ENCODE measurements around the gene TJP2. TPM values are rescaled to one million over a fixed set of nuclear protein-coding genes. Genes with fewer than 3 reads are reported as not detected.

The TJP2 gene
- total and polyA plus RNA-seq, 2 of the 4 experiments (the other 2 are of a cell fraction) = 38.3 to 49.3 TPM

- H3K4me2 ChIP-seq (ENCODE audit: low read depth, low read length) = peak overlapping the region; percentile 55
- peaks cover 19% of the 10 kb centered on the region for H3K4me1 ChIP-seq (ENCODE audit: control insufficient read depth, insufficient read depth, low read length)
- H3K56ac ChIP-seq (ENCODE audit: extremely low read depth, insufficient read depth, low read length) = no peak overlapping the region
- peaks cover 9% of the 10 kb centered on the region for H3K9me1 ChIP-seq (ENCODE audit: insufficient read depth, low read length)
- no peak for TF ChIP-seq ELK1 (IDR thresholded peaks at IDR 0.05; ENCODE audit: borderline replicate concordance, low read depth, low read length)
- TF ChIP-seq CEBPB (IDR thresholded peaks at IDR 0.05; ENCODE audit: low read depth, low read length) = peak; percentile 41; the same call in 1 of the 2 replicates
- no peak for TF ChIP-seq RCOR1 (IDR thresholded peaks at IDR 0.05; ENCODE audit: insufficient replicate concordance, low read length)
- no peak for TF ChIP-seq MXI1 (IDR thresholded peaks at IDR 0.05; ENCODE audit: borderline replicate concordance, low read depth, low read length)
- H3K14ac ChIP-seq (replicated peaks; ENCODE audit: low read depth, low read length) = peak overlapping the region; percentile 48; the same call in 1 of the 2 replicates
- H3K79me1 ChIP-seq (ENCODE audit: low read depth in 1 of 2, low read length in 2 of 2) = peaks cover 30 to 47% of the 10 kb centered on the region in 2 experiments
- H3K23ac ChIP-seq (ENCODE audit: low read depth, low read length) = peak overlapping the region; percentile 39
- no CpG with 5 or more reads among the region's 7 CpGs for WGBS, 2 experiments (ENCODE audit: extremely low coverage in 2 of 2, insufficient read length in 1 of 2)
- H4K20me1 ChIP-seq (ENCODE audit: insufficient read depth, low read length) = 0 out of 2 replicates have a peak, but pooled peaks cover 4% of the 10 kb centered on the region
- 0 out of 3 replicates have a peak overlapping the region, but pooled peaks have one; percentile 11 for H2BK15ac ChIP-seq (ENCODE audit: low read depth, low read length)
- peak overlapping the region; percentile 37; the same call in 1 of the 2 replicates for H3K4ac ChIP-seq (ENCODE audit: low read depth, low read length)
- peak overlapping the region; percentile 48 for H2BK5ac ChIP-seq (ENCODE audit: low read depth, low read length, poor library complexity, severe bottlenecking)
- no peak overlapping the region for H2AK5ac ChIP-seq (ENCODE audit: low read depth, low read length)
- no peak overlapping the region for H2AFZ ChIP-seq (replicated peaks; ENCODE audit: low read length, poor library complexity)
- H2BK20ac ChIP-seq (ENCODE audit: low read depth, low read length) = no peak overlapping the region
- ATAC-seq (ENCODE audit: low read depth) (peak; percentile 37), DNase-seq (peak; percentile 51)
- H4K5ac ChIP-seq (ENCODE audit: low read depth, low read length) = no peak overlapping the region; the same call in 1 of the 2 replicates
- peak overlapping the region; percentile 29; the same call in 1 of the 2 replicates for H4K91ac ChIP-seq (ENCODE audit: insufficient read depth, low read depth, low read length)
- ChIA-PET POLR2A (ENCODE audit: unreplicated experiment) (no interaction called here), CTCF (no interaction called here)
- H3K4me3 ChIP-seq (ENCODE audit: insufficient read depth, low read depth, low read length) = no peak overlapping the region
- H3K27ac ChIP-seq (ENCODE audit: insufficient read depth, low read length) = no peak overlapping the region; the same call in 1 of the 2 replicates
- in situ Hi-C loops (cut with MboI; ENCODE audit: low sequenced_read_pairs) = no loop called here
- dilution Hi-C loops (cut with HindIII; ENCODE audit: low sequenced_read_pairs, unreplicated experiment) = no loop called here
- no peaks in the 10 kb centered on the region for H3K36me3 ChIP-seq (ENCODE audit: control insufficient read depth, insufficient read depth, low read length)
- H2BK120ac ChIP-seq (ENCODE audit: low read depth, low read length) = 0 out of 2 replicates have a peak overlapping the region, but pooled peaks have one; percentile 38
- H4K8ac ChIP-seq (ENCODE audit: low read depth in 2 of 2, low read length in 2 of 2) = peak overlapping the region in 1 of 2 experiments; percentile 38; a peak in 1 of 4 replicates
- H3K9ac ChIP-seq (ENCODE audit: low read depth, low read length) = no peak overlapping the region
- intact Hi-C loops (cut with micrococcal nuclease) = no loop called here
- BruUV-seq (replicated peaks) = no TSS peak
- peak overlapping the region; percentile 82; the same call in 1 of the 2 replicates for H3K18ac ChIP-seq (ENCODE audit: low read depth, low read length)
- H2AK9ac ChIP-seq (replicated peaks; ENCODE audit: low read depth, low read length, poor library complexity) = no peak overlapping the region
- H3K27me3 ChIP-seq (ENCODE audit: control insufficient read depth, insufficient read depth, low read length) = no peaks in the 10 kb centered on the region
- no peaks in the 10 kb centered on the region for H3K9me3 ChIP-seq (ENCODE audit: control insufficient read depth, insufficient read depth, low read length)
Measured at GRCh38 chr9:69186841-69187611, 12.9 kb downstream of the TJP2 start.
